ENCODE measurements around the gene RADIL. TPM values are rescaled to one million over a fixed set of nuclear protein-coding genes. Genes with fewer than 3 reads are reported as not detected.

RADIL gene
- polyA plus RNA-seq, 2 donors, result 0.29 to 0.93 TPM

DNA sequence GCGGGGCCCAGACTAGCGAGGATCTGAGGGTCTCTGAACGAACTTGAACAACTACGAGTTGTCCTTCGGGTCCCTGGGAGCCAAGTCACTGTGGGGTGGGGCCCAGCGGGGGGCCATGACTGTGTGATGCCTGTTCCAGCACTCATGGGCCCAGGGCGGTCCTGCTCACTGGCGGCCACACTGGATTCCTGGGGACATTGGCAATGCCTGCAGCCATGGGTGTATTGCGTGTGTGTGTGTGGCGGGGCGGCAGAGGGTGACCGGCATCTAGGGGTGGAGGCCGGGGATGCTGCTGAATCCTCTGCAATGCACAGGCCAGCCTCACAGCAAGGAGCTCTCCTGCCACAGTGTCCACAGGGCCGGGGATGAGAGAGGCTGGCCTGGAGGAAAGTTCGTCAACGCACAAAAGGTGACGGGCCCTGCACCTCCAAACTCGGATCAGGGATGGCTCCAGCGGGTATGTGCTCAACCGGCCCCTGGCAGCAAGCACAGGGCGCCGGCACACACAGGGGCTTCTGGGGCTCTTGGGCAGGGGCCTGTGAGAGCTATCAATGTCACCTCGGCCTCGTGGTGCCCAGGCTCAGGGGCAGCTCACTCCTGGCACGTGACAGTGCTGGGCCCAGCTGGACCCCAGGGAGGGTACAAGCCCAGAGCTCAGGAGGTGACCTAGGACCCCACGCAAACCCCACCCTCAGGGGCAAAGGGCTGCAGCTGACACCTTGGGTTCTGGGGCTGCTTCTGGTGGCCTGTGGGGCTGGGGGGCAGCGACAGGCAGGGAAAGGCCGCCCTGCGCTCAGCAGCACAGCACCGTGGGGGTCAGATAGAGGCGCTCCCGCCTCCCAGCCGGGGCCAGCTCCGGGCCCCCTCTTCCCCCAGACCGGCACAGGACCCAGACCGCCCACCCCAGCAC, 49.6 kb downstream of the RADIL start:
- no peaks in the 10 kb centered on the region for H3K36me3 ChIP-seq (ENCODE audit: control insufficient read depth in 2 of 2, insufficient read depth in 2 of 2, low read length in 1 of 2)
- no peak overlapping the region for H3K4me3 ChIP-seq (ENCODE audit: low read depth in 1 of 2, low read length in 2 of 2)
- 82 to 84% methylated on average over 29 to 36 of the region's 36 CpGs for WGBS, 2 donors
- no peaks in the 10 kb centered on the region for H3K4me1 ChIP-seq (ENCODE audit: control insufficient read depth in 2 of 2, insufficient read depth in 2 of 2, low read length in 1 of 2)
- no peaks in the 10 kb centered on the region for H3K9me3 ChIP-seq (ENCODE audit: control insufficient read depth in 2 of 2, insufficient read depth in 1 of 2, low read depth in 1 of 2, low read length in 1 of 2)
- no peak overlapping the region for H3K27ac ChIP-seq (ENCODE audit: low read depth in 2 of 2, low read length in 1 of 2)
- H3K27me3 ChIP-seq (ENCODE audit: control insufficient read depth in 1 of 2, insufficient read depth in 2 of 2, low read length in 2 of 2), result no peaks in the 10 kb centered on the region

DNA sequence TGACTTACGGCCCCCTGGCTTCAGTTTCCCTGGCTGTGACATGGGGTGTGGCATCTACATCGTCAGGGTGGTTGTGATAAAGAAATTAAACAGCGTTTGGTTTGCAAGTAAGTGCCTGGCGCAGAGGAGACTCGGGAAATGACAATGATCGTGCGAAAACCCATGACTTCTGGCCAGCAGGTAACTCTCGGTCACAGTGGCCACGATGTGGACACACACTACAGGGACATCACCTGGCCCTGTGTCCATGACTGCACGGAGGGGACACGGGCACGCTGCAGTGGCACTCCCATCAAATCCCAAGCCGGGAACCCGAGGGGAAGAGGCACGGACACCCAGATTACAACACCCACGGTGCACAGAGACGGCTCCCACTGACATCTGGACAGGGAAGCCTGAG, 50.3 kb downstream of the RADIL start:
- Histone ChIP-seq H3K36me3 (ENCODE audit: control insufficient read depth in 2 of 2, insufficient read depth in 2 of 2, low read length in 1 of 2) (no peaks in the 10 kb centered on the region), H3K9me3 (ENCODE audit: control insufficient read depth in 2 of 2, insufficient read depth in 1 of 2, low read depth in 1 of 2, low read length in 1 of 2) (no peaks in the 10 kb centered on the region), H3K4me3 (ENCODE audit: low read depth in 1 of 2, low read length in 2 of 2) (no peak overlapping the region), H3K27me3 (ENCODE audit: control insufficient read depth in 1 of 2, insufficient read depth in 2 of 2, low read length in 2 of 2) (no peaks in the 10 kb centered on the region), H3K27ac (ENCODE audit: low read depth in 2 of 2, low read length in 1 of 2) (no peak overlapping the region), H3K4me1 (ENCODE audit: control insufficient read depth in 2 of 2, insufficient read depth in 2 of 2, low read length in 1 of 2) (no peaks in the 10 kb centered on the region)
- WGBS, 2 donors, result 84 to 88% methylated on average over 17 of the region's 17 CpGs

DNA sequence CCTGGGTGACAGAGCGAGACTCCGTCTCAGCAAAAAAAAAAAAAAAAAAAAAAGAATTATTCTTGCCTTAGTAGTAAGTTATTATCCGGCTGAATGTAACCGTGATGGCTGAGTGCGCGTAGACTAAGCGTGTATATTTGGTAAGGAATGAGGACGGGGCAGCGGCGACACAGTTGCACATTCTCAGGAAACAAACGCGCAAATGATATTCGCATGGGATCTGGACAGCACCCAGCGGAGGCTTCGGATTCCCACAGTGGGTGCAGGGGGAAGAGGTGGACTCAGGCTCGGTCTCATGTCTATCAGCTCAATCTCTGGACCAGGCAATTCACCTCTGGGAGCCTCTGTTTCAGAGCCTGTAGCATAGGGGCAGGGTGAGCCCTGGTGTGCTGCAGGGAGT, 50.8 kb downstream of the RADIL start:
- WGBS, 2 donors, result 94 to 96% methylated on average over 16 of the region's 16 CpGs

DNA sequence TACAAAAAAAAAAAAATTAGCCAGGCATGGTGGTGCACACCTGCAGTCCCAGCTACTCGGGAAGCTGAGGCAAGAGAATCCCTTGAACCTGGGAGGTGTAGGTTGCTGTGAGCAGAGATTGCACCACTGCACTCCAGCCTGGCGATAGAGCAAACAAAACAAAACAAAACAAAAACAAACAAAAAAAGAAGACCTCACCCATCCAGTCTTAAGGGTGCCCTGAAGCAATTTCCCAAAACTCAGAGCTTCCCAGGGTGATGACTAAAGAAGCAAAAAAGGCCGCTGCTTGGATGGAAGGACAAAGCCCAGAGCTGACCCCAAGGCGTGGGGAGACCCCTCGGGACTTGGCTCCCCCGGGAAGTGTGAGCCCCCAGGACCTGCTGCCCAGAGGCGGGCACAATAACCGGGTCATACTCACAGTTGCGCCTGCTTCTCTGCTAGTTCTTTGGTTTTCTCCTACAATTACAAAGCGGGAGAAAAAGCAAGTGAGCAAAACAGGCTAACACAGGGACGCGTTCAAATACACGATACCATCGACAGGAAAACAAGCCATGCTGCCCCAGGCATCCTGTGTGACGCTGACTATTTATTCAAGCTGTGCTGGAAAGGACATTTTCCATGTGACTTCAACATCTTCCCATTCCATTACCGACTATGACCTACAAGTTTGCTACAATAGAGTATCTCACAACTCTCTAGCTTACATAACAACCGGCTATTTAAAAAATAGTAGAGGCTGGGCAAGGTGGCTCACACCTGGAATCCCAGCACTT, 51.6 kb downstream of the RADIL start:
- no peaks in the 10 kb centered on the region for H3K4me1 ChIP-seq (ENCODE audit: control insufficient read depth in 2 of 2, insufficient read depth in 2 of 2, low read length in 1 of 2)
- H3K27ac ChIP-seq (ENCODE audit: low read depth in 2 of 2, low read length in 1 of 2), result no peak overlapping the region
- no peaks in the 10 kb centered on the region for H3K27me3 ChIP-seq (ENCODE audit: control insufficient read depth in 1 of 2, insufficient read depth in 2 of 2, low read length in 2 of 2)
- no peaks in the 10 kb centered on the region for H3K36me3 ChIP-seq (ENCODE audit: control insufficient read depth in 2 of 2, insufficient read depth in 2 of 2, low read length in 1 of 2)
- 76 to 77% methylated on average over 17 of the region's 17 CpGs for WGBS, 2 donors
- H3K4me3 ChIP-seq (ENCODE audit: low read depth in 1 of 2, low read length in 2 of 2), result no peak overlapping the region
- no peaks in the 10 kb centered on the region for H3K9me3 ChIP-seq (ENCODE audit: control insufficient read depth in 2 of 2, insufficient read depth in 1 of 2, low read depth in 1 of 2, low read length in 1 of 2)

More for the DNA sequence above, 50.8 kb downstream of the RADIL start:
- Histone ChIP-seq H3K4me3 (ENCODE audit: low read depth in 1 of 2, low read length in 2 of 2) (no peak overlapping the region), H3K36me3 (ENCODE audit: control insufficient read depth in 2 of 2, insufficient read depth in 2 of 2, low read length in 1 of 2) (no peaks in the 10 kb centered on the region), H3K27ac (ENCODE audit: low read depth in 2 of 2, low read length in 1 of 2) (no peak overlapping the region), H3K4me1 (ENCODE audit: control insufficient read depth in 2 of 2, insufficient read depth in 2 of 2, low read length in 1 of 2) (no peaks in the 10 kb centered on the region), H3K27me3 (ENCODE audit: control insufficient read depth in 1 of 2, insufficient read depth in 2 of 2, low read length in 2 of 2) (no peaks in the 10 kb centered on the region), H3K9me3 (ENCODE audit: control insufficient read depth in 2 of 2, insufficient read depth in 1 of 2, low read depth in 1 of 2, low read length in 1 of 2) (no peaks in the 10 kb centered on the region)

DNA sequence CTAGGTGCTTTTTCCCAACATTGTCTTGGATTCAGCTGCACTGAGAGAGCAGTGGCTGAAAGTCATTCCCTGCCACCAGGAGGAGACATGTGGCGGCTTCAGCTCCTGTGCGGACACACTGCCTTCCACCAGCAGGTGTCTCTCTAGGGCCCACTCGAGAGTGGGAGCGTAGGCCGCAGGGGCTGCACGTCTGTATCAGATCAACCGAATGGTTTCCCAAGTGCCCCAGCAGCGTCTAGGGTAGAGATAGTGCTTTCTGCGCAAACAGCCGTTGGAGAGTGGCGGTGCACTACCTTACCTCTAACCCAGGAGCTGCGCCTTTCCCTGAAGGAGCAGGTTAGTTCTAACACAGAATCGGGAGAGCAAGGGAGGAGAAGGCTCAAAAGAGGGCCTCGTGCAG, 53.3 kb downstream of the RADIL start:
- Histone ChIP-seq H3K27me3 (ENCODE audit: control insufficient read depth in 1 of 2, insufficient read depth in 2 of 2, low read length in 2 of 2) (no peaks in the 10 kb centered on the region), H3K4me3 (ENCODE audit: low read depth in 1 of 2, low read length in 2 of 2) (no peak overlapping the region), H3K27ac (ENCODE audit: low read depth in 2 of 2, low read length in 1 of 2) (no peak overlapping the region), H3K9me3 (ENCODE audit: control insufficient read depth in 2 of 2, insufficient read depth in 1 of 2, low read depth in 1 of 2, low read length in 1 of 2) (no peaks in the 10 kb centered on the region), H3K4me1 (ENCODE audit: control insufficient read depth in 2 of 2, insufficient read depth in 2 of 2, low read length in 1 of 2) (no peaks in the 10 kb centered on the region), H3K36me3 (ENCODE audit: control insufficient read depth in 2 of 2, insufficient read depth in 2 of 2, low read length in 1 of 2) (no peaks in the 10 kb centered on the region)
- 35 to 54% methylated on average over 14 of the region's 14 CpGs for WGBS, 2 donors

DNA sequence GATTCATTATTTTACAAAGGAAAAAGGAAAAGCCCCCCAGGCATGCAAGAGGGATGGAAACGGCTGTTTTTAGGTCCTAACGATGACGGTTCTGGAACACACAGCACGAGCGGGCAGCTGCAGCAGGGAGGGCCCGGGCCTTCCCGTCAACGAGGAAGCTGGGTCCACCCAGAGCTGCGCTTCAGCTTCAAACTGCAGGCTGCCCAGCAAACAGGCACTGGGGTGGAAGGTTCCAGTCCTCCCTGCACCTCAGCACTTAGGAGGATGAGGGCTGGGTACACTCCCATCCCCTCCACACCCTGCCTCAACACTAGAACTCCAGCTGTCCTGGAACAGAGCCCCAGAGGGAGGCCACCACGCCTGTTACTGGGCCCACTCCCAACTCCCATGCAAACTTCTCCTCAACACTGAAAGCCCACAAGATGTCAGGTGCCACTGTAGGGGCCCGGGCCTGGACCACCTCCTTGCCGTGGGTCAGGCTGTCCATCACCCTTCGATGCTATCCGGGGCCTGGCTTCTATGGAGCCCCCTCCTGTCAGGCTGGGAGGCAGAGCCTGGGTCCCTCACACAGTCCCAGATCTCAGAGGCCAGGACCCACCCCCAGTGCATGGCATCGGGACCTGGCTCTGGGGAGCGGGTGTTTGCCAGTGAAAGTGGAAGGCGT, 54.7 kb downstream of the RADIL start:
- no peaks in the 10 kb centered on the region for H3K27me3 ChIP-seq (ENCODE audit: control insufficient read depth in 1 of 2, insufficient read depth in 2 of 2, low read length in 2 of 2)
- H3K27ac ChIP-seq (ENCODE audit: low read depth in 2 of 2, low read length in 1 of 2), result no peak overlapping the region
- no peaks in the 10 kb centered on the region for H3K4me1 ChIP-seq (ENCODE audit: control insufficient read depth in 2 of 2, insufficient read depth in 2 of 2, low read length in 1 of 2)
- H3K4me3 ChIP-seq (ENCODE audit: low read depth in 1 of 2, low read length in 2 of 2), result no peak overlapping the region
- WGBS, 2 donors, result 72 to 87% methylated on average over 17 of the region's 17 CpGs
- H3K9me3 ChIP-seq (ENCODE audit: control insufficient read depth in 2 of 2, insufficient read depth in 1 of 2, low read depth in 1 of 2, low read length in 1 of 2), result no peaks in the 10 kb centered on the region
- no peaks in the 10 kb centered on the region for H3K36me3 ChIP-seq (ENCODE audit: control insufficient read depth in 2 of 2, insufficient read depth in 2 of 2, low read length in 1 of 2)

DNA sequence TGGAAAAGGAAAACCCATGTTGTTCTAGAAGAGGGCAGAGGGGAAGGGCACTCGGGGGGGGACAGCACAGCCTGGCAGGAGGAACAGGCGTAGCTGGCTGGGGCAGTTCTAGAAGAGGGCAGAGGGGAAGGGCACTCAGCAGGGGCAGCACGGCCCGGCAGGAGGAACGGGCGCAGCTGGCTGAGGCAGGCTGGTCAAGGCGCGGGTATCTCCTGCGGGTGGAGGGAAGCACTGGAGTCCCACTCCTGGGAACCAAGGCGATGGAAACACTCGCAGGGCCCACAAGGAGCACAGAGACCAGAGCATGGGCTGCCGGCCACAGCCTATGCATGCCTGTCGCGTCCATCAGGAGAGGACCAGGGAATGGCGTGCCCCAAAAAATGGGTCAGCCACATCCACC, 58.4 kb downstream of the RADIL start:
- no peaks in the 10 kb centered on the region for H3K27me3 ChIP-seq (ENCODE audit: control insufficient read depth in 1 of 2, insufficient read depth in 2 of 2, low read length in 2 of 2)
- H3K9me3 ChIP-seq (ENCODE audit: control insufficient read depth in 2 of 2, insufficient read depth in 1 of 2, low read depth in 1 of 2, low read length in 1 of 2), result no peaks in the 10 kb centered on the region
- WGBS, 2 donors, result 89 to 90% methylated on average over 15 of the region's 15 CpGs
- no peak overlapping the region for H3K4me3 ChIP-seq (ENCODE audit: low read depth in 1 of 2, low read length in 2 of 2)
- H3K4me1 ChIP-seq (ENCODE audit: control insufficient read depth in 2 of 2, insufficient read depth in 2 of 2, low read length in 1 of 2), result no peaks in the 10 kb centered on the region
- H3K27ac ChIP-seq (ENCODE audit: low read depth in 2 of 2, low read length in 1 of 2), result no peak overlapping the region
- H3K36me3 ChIP-seq (ENCODE audit: control insufficient read depth in 2 of 2, insufficient read depth in 2 of 2, low read length in 1 of 2), result no peaks in the 10 kb centered on the region

DNA sequence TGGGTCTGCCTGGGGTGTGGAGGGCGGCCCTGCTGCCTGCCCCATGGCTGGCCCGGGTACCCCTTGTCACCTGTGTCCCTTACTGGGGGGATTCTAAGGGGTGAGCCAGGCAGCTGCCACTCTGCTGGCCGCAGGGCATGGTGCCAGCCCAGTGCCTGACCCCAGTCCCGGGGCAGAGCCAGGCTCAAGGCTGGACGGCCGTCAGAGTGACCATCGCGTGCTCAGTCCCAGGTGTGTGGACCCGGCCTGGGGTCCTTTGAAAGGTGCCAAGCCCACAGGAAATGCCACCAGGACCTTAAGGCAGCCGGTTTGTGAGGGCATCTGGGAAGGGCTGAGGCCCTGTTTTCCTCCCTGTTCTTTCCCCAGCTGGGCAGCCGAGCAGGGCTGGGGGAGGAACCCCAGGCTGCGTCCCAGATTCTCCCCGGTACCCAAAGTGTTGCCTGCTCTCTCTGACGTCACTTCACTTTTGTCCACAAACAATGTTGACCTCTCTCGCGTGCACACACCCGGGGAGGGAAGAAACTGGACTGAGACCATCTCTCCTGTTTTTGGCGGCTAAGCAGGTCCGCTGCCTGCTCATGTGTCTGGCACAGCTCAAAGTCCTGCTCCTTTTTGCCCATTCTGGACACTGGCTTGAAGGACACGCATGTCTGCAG, 59.3 kb downstream of the RADIL start:
- Histone ChIP-seq H3K4me3 (ENCODE audit: low read depth in 1 of 2, low read length in 2 of 2) (no peak overlapping the region), H3K4me1 (ENCODE audit: control insufficient read depth in 2 of 2, insufficient read depth in 2 of 2, low read length in 1 of 2) (no peaks in the 10 kb centered on the region), H3K9me3 (ENCODE audit: control insufficient read depth in 2 of 2, insufficient read depth in 1 of 2, low read depth in 1 of 2, low read length in 1 of 2) (no peaks in the 10 kb centered on the region), H3K27me3 (ENCODE audit: control insufficient read depth in 1 of 2, insufficient read depth in 2 of 2, low read length in 2 of 2) (no peaks in the 10 kb centered on the region), H3K27ac (ENCODE audit: low read depth in 2 of 2, low read length in 1 of 2) (no peak overlapping the region), H3K36me3 (ENCODE audit: control insufficient read depth in 2 of 2, insufficient read depth in 2 of 2, low read length in 1 of 2) (no peaks in the 10 kb centered on the region)
- WGBS, 2 donors, result 80 to 83% methylated on average over 20 of the region's 20 CpGs

DNA sequence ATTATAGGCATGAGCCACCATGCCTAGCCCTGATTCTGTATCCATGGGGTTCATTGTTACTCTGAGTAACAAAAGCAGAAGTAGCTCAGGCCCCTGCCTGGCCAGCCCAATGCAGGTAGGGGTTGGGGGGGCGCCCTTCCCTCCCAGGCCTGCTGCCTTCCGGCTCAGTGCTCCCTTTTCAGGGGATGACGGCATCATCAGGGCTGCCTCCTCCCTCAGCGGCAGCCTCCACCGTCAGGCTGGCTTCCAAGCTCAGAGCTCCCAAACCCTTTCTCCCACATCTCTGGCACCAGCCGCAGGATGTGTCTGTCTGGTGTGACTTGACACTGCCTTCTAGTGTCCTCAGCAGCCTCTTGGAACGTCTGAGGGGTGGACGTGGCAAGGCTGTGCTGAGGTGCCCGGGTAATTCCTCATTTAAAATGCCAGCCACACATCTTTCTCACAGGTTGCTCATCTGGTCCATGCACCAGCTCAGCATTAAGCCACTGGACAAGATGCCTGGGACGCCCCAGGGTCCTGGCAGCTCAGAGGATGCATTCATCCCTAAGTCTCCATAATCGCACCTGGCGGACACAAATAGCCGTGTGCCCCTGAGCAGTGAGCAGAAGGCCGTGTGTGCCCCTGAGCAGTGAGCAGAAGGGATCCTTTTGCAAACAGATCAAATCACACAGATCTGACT, 59.9 kb downstream of the RADIL start:
- H3K36me3 ChIP-seq (ENCODE audit: control insufficient read depth in 2 of 2, insufficient read depth in 2 of 2, low read length in 1 of 2), result no peaks in the 10 kb centered on the region
- no peak overlapping the region for H3K4me3 ChIP-seq (ENCODE audit: low read depth in 1 of 2, low read length in 2 of 2)
- no peaks in the 10 kb centered on the region for H3K4me1 ChIP-seq (ENCODE audit: control insufficient read depth in 2 of 2, insufficient read depth in 2 of 2, low read length in 1 of 2)
- H3K27me3 ChIP-seq (ENCODE audit: control insufficient read depth in 1 of 2, insufficient read depth in 2 of 2, low read length in 2 of 2), result no peaks in the 10 kb centered on the region
- no peaks in the 10 kb centered on the region for H3K9me3 ChIP-seq (ENCODE audit: control insufficient read depth in 2 of 2, insufficient read depth in 1 of 2, low read depth in 1 of 2, low read length in 1 of 2)
- H3K27ac ChIP-seq (ENCODE audit: low read depth in 2 of 2, low read length in 1 of 2), result no peak overlapping the region
- WGBS, 2 donors, result 66 to 67% methylated on average over 14 of the region's 14 CpGs

Data from esophagus (tissue), 2 donors.